ENCODE results near the gene SETX.

The SETX gene

GRCh38 chr9:132356324-132356924 is 1.6 kb upstream of the SETX start:
- DNase-seq, result no peak

DNA sequence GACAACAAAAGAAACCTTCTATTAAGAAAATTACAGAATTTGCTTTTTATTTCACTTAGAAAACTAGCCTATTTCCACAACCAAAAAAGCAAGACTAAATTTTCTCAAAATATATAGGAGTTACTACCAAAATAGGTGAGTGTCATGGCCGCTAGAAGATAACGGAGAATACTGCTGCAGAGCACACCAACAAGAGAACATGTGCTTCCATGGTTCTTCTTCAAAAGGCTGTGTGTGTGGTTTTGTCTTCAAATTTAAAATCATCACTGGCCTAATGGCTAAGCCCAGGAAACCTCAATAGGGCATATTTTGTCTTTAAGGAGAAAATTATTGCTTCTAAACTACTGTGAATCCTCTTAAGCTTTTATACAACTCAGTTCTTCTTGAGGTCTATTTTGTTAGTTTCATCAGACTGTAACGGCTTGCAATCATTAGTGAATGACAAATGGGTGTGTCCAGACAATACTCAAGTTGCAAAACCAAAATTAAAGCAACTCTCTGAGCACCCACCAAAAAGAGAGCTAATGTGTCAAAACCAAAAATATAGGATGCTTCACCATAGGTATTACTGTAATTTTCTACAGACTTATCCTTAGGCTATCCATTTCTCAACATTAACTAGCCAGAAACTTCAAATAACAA is 3.3 kb downstream of the SETX start:
- no peak for DNase-seq

- no peak for DNase-seq
Observed at GRCh38 chr9:132350861-132351315, 3.9 kb downstream of the SETX start.

DNA sequence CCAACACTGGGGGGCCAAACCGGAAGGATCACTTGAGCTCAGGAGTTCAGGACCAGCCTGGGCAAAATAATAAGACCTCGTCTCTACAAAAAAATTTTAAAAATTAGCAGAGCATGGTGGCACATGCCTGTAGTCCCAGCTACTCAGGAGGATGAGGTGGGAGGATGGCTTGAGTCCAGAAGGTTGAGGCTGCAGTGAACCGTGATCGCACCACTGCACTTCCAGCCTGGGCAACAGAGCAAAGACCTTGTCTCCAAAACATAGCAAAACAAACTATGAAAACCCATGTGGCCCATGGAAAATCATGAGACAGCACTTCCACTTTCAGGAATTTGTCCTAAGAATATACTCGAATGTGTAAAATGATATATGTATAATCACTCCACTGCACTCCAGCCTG is 6.1 kb downstream of the SETX start:
- no peak for DNase-seq

GRCh38 chr9:132346177-132346576 is 8.6 kb downstream of the SETX start:
- DNase-seq, result no peak

DNA sequence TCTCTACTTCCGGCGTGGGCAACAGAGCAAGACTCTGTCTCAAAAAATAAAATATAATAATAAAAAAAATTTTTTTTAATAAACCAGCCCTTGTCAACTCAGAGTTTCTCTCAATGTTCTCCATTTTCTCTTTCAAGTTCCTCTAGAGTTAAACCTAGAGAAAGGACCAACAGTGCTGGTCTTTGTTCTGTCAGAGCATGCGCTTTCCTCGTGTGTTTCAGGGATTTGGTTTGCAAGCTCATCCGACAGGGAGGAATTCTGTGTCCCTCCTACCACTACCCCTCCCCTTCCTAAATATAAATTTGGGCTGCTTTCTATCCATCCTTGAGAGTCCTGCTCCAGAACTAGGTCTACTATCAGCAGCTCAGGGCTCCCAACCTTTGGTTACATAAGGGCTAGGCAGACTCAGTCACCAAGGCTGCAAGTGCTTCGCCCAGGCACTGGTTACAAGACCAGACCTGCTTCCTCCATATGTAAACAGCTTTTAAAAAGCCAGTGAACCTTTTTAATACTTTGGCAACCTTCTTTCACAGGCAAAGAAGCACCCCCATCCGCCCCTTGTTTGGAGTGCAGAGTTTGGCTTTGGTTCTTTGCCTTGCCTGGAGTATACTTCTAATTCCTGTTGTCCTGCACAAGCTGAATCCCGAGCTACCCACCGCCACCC is 13.5 kb downstream of the SETX start:
- DNase-seq, result no peak

DNA sequence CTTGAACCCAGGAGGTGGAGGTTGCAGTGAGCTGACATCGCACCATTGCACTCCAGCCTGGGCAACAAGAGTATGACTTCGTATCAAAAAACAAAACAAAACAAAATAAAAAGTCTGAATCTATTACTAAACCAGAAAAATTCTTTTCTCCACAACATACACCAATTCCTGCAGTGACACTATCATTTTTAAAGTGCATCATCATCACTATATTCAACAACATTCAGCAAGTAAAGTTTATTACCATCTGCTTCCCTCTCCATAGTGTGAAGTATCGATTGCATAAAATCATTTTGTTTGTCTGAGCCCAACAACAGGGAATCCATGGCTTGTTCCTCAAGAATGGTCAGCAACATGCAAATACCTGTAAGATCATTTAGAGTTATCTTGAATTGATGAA is 20.4 kb downstream of the SETX start:
- DNase-seq, result no peak

DNA sequence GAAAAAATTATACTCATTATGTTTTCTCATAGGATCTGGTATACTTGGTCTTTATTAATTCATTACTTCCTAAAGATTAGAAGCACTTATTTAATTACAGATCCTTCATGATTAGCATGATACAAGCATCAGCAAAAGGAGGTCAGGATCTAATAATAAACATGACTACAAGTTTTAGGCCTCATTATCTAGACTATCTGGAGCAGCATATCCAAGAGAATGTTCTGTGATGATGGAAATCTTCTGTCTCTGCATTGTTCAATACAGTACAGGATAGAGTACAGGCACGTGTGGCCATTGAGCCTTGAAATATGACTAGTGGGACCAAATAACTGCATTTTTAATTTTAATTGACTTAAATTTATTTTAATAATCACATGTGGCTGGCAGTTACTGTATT is 21.2 kb downstream of the SETX start:
- DNase-seq, result no peak

- DNase-seq, result no peak
Observed at GRCh38 chr9:132328580-132328979, 26.2 kb downstream of the SETX start.

GRCh38 chr9:132327537-132327936 is 27.2 kb downstream of the SETX start:
- no peak for DNase-seq

DNA sequence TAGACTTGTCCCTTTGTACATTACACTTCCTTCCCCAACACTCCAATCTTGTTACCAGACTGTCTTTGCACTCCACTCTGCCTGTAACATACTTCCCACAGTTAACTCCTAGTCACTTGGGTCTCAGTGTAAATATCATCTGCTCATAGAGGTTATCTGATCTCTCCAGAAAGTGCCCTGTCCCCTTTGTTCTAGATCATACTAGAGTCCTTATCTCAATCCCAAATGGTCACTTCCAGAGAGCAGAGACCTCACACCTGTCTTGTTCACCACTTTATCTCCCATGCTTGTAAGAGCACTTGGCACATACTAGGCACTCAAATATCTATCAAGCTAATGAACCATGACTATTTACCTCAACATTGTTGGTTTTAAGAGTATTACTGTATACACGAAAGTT is 30.4 kb downstream of the SETX start:
- no peak for DNase-seq

DNA sequence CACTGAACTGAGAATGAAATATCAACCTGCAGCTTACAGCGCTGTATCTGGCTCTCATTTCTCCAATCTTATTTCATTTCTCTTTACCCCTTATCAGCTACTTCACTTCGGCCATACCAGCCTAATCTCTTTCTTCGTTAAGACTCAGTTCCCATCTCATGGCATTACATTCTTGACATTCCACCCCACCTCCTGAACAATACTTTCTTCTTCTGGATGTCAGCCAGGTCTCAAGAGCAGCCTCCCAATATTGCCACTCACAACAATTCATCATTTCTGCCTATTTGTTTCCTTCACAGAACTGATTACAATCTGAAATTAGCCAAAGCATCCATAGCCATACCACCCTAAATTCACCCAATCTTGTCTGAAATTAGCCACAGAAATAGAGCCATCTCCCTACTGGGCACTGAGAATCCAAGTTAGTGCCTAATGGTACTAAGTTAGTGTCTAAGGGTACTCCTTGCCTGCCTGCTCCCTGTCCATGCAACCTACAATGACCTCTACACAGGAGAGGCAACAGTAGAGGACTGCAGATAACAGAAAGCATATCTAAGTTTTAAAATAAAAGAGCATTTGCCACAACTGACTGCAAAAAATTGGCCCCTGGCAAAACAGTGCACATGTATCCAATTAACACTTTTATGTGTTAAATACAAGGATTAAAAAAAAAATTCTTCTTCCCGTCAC is 35.2 kb downstream of the SETX start:
- no peak for DNase-seq

DNA sequence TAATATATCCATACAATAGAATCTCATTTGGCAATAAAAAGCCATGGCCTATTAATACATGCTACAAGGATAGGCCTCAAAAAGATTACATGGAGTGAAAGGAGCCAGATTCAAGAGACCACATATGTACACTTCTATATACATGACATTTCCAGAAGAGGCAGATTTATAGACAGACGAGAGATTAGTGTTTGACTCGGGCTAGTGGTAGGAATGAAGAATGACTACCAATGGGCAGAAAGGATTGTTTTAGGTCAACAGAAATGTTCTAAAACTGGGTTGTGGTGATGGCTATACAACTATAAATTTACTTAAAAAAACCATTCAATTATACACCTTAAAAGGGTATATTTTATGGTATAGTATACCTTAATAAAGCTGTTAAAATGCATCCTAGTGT is 41.9 kb downstream of the SETX start:
- DNase-seq, result no peak

DNA sequence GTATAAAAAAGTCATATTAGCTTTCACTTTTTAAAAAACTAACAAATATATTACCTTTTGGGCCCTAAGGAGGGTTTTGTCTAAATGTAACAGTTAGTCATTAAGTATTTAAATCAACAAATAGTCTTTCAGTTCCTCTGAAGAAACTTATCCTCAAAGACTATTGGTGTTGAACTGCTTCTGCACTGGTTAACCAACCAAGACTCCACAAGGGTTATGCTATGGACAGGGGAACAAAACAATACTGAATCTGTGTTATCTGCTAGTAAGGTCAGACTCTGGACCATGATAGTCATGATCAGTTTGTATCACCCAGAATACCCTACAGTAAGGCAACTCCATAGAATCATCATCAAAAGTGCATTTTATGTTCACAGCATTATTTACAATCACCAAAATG is 42.4 kb downstream of the SETX start:
- no peak for DNase-seq

DNA sequence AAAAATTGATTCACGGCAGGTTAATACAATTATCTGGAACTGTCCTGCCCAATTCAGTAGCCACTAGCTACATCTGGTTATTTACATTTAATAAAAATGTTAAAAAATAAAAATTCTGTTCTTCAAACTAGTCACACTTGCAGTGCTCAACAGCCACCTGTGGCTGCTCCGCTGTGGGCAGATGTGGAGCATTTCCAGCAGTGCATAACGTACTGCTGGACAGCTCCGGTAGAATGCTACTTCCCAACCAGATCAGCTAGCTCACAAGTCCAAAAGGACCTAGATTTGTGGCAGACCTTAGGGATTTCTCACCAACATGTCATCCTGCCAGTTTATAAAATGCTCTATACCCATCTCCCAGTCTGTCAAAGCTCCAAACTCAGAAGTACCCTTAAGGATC is 42.8 kb downstream of the SETX start:
- no peak for DNase-seq

DNA sequence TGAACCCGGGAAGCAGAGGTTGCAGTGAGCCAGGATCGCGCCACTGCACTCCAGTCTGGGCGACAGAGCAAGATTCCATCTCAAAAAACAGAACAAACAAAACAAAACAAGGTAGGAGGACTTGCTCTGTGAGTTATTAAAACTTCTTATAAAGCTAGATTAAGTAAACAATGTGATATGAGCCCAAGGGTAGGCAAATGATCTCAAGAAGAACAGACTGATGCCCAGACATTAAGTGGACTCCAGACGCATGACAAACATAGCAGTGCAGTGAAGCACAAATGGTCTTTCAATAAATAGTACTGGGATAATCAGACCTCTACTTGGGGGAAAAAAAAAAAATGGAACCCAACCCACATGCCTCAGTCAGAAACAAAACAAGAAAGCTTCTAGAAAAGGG is 45.7 kb downstream of the SETX start:
- no peak for DNase-seq

DNA sequence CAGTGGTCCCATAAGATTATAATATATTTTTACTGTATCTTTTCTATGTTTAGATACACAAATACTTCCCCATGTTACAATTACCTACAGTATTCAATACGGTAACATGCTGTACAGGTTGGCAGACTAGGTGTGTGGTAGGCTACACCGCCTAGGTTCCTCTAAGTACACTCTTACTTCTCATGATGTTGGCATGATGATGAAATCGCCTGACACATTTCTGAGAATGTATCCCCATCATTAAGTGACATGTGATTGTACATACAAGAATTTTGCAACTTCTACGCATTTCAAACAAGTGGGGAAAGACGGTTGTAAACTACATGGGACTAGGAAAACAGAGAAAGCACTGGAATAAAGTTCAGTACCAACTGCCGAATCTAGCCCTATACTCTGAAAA is 53.3 kb downstream of the SETX start:
- DNase-seq, result no peak

DNA sequence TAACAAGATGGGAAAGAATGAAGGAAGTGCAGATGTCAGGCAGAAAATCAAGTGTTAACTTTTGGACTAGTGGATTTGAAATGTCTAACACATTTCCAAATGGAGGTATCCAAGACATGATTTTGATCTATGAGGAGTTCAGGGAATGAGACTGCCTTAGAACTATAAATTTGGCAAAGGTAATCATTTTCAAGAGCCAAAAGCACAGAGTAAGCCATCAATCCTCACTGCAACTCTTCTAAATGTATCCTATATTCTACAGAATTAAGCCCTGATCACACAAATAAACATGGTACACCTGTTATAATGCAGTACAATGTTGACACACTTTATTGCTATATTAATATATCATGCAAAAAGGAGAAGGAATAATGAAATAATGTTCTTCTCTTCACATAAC is 55.6 kb downstream of the SETX start:
- DNase-seq, result no peak

DNA sequence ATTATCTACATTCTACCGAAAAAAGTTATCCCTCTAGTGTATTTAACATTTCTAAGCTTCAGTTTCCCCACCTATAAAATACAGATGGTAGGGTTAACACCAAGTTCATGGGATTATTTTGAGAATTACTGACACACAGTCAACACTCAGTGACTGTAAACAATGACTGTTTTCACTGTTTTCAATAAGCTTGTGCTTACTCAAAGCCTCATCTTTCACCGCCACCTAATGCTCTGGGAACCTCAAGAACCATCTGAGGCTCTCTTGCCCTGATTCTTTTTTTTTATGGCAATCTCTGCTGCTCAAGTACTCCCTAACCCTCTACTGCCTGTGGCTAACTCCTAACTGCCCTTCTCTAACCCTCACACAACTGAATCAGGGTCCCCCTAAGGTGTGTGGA is 59.6 kb downstream of the SETX start:
- no peak for DNase-seq

- no peak for DNase-seq
Observed at GRCh38 chr9:132293145-132293721, 61.6 kb downstream of the SETX start.

DNA sequence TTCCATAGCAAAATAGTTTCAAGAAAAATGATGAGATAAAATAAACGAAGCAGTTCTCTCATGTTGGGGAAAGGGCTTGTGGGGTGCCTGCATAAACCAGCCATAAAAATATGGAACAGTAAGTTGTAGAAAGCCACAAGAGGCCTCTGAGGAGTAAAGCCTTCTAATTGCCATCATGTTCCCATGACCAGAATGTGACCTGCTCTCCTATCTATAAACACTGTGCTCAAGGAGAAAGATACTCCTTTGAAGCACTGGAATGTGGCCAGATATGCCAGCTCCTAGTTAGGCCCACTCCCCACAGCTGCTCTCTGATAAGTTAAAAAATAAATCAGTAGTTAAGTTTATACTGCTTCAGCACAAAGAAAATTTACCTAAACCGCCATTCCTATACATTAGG is 65.8 kb downstream of the SETX start:
- no peak for DNase-seq

DNA sequence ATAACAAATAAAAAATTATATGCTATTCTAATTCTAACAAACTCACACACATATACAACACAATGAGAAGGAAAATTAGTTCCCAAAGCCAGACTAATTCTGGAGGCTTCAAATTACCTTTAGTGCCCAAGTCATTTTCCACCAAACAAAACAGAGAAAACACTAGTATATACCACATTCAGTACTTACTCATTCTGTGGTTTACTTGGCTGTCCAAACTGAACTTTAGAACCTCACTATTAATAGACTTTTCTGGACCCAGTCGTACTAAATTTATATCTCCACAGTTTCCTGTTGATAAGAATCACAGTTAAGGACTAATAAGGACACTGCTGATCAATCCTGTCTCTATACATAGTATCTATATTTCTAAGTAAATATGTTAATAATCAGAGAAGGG is 66.4 kb downstream of the SETX start:
- DNase-seq, result no peak

GRCh38 chr9:132287256-132287760 is 67.5 kb downstream of the SETX start:
- no peak for DNase-seq
